Activated CD8-positive, alpha-beta T cell treated with anti-CD3 and anti-CD28 coated beads for 36 hours (primary cell): ENCODE results near the gene CTNNAL1. TPM values are rescaled to one million over a fixed set of nuclear protein-coding genes. Genes with fewer than 3 reads are reported as not detected.

Source experiments
- ATAC-seq: fragments of 200-7000 bp; cut with Tn5 transposase; one replicate; pipeline ENCODE4 v1.10.0; 2021; ENCODE audit warnings: mild to moderate bottlenecking, moderate library complexity
- CTCF ChIA-PET: fragments of 350-600 bp; sonication (Branson Sonifier 250); formaldehyde crosslinking; loops from one replicate; lab custom pipeline; 2021; ENCODE audit warnings: antibody characterized with exemption; lab: Charles Lee
- POLR2A ChIA-PET: fragments of 350-600 bp; sonication (Branson Sonifier 250); formaldehyde crosslinking; loops from one replicate; lab custom pipeline; 2021; ENCODE audit warnings: antibody characterized with exemption; lab: Charles Lee
- DNase-seq: peaks from one replicate; pipeline ENCODE4 v3.0.0-alpha.2; 2020
- H3K27ac Mint-ChIP-seq: one replicate; pipeline ENCODE4 v1.8.0; 2021; ENCODE audit warnings: mild to moderate bottlenecking, mixed read lengths
- H3K27me3 Mint-ChIP-seq: one replicate; pipeline ENCODE4 v1.8.0; 2021; ENCODE audit warnings: mixed read lengths
- H3K36me3 Mint-ChIP-seq: one replicate; pipeline ENCODE4 v1.8.0; 2021; ENCODE audit warnings: low read depth, mixed read lengths
- H3K4me1 Mint-ChIP-seq: one replicate; pipeline ENCODE4 v1.8.0; 2021; ENCODE audit warnings: low read depth, mixed read lengths
- H3K4me3 Mint-ChIP-seq: one replicate; pipeline ENCODE4 v1.8.0; 2021; ENCODE audit warnings: mild to moderate bottlenecking, moderate library complexity, mixed read lengths
- H3K9me3 Mint-ChIP-seq: one replicate; pipeline ENCODE4 v1.8.0; 2021; ENCODE audit warnings: mixed read lengths
- CTCF ChIP-seq: fragments of 200-600 bp; IDR thresholded peaks from one replicate; pipeline ENCODE4 v1.8.0; 2022; ENCODE audit warnings: antibody characterized with exemption, mild to moderate bottlenecking
- intact Hi-C: fragments of 100-400 bp; cut with micrococcal nuclease; formaldehyde crosslinking; loops from one replicate; pipeline ENCODE4 v1.10.0; 2022
- total RNA-seq, 2 experiments: library from RNA; stranded (reverse); gene quantifications; one replicate each; pipeline ENCODE4 v1.2.3, GENCODE V29; 2021

CTNNAL1 gene
- total RNA-seq, 2 experiments from 2014 or later, result 24.1 to 26.0 TPM

GRCh38 chr9:109036744-109037680 is 23.7 kb upstream of the CTNNAL1 start:
- TF ChIP-seq CTCF, result no peak
- no peak overlapping the region for H3K4me3 Mint-ChIP-seq
- ChIA-PET POLR2A (no interaction called here), CTCF (no interaction called here)
- ATAC-seq, result no peak
- no peak for DNase-seq
- peaks cover 45% of the 10 kb centered on the region for H3K36me3 Mint-ChIP-seq
- H3K9me3 Mint-ChIP-seq, result no peaks in the 10 kb centered on the region
- intact Hi-C loops, result no loop called here
- no peak overlapping the region for H3K27ac Mint-ChIP-seq
- H3K27me3 Mint-ChIP-seq, result no peaks in the 10 kb centered on the region
- H3K4me1 Mint-ChIP-seq, result no peaks in the 10 kb centered on the region

- no peaks in the 10 kb centered on the region for H3K9me3 Mint-ChIP-seq
These were observed 22.6 kb upstream of the CTNNAL1 start for GRCh38 chr9:109035684-109036423.

GRCh38 chr9:109033941-109034700 is 20.8 kb upstream of the CTNNAL1 start:
- peaks cover 42% of the 10 kb centered on the region for H3K36me3 Mint-ChIP-seq
- H3K27ac Mint-ChIP-seq, result no peak overlapping the region
- no peak overlapping the region for H3K4me3 Mint-ChIP-seq
- ChIA-PET CTCF (interaction anchor here (1.3 kb wide), 1 partner anchor 17 kb away, joined by 3 read pairs; no protein-coding TSS in a partner anchor), POLR2A (interaction anchor here (0.6 kb wide), 1 partner anchor 1960 kb away, joined by 3 read pairs; no protein-coding TSS in a partner anchor)
- no peak for ATAC-seq
- DNase-seq, result no peak
- no peaks in the 10 kb centered on the region for H3K27me3 Mint-ChIP-seq
- H3K4me1 Mint-ChIP-seq, result no peaks in the 10 kb centered on the region
- no peak for TF ChIP-seq CTCF
- intact Hi-C loops, result no loop called here
- H3K9me3 Mint-ChIP-seq, result no peaks in the 10 kb centered on the region

More at GRCh38 chr9:109035684-109036423, 22.6 kb upstream of the CTNNAL1 start:
- POLR2A ChIA-PET, result no interaction called here
- no peak overlapping the region for H3K27ac Mint-ChIP-seq
- CTCF ChIA-PET, result no interaction called here
- intact Hi-C loops, result no loop called here
- H3K36me3 Mint-ChIP-seq, result peaks cover 44% of the 10 kb centered on the region
- H3K4me3 Mint-ChIP-seq, result no peak overlapping the region
- no peak for TF ChIP-seq CTCF
- DNase-seq, result no peak
- H3K27me3 Mint-ChIP-seq, result no peaks in the 10 kb centered on the region
- ATAC-seq, result no peak
- H3K4me1 Mint-ChIP-seq, result no peaks in the 10 kb centered on the region

GRCh38 chr9:109031241-109031640 is 17.9 kb upstream of the CTNNAL1 start:
- DNase-seq, result no peak
- Mint-ChIP-seq H3K27ac (no peak overlapping the region), H3K4me3 (no peak overlapping the region), H3K9me3 (no peaks in the 10 kb centered on the region), H3K36me3 (peaks cover 28% of the 10 kb centered on the region), H3K4me1 (peaks cover 7% of the 10 kb centered on the region), H3K27me3 (no peaks in the 10 kb centered on the region)
- ChIA-PET POLR2A (no interaction called here), CTCF (no interaction called here)
- TF ChIP-seq CTCF, result no peak
- intact Hi-C loops, result no loop called here
- no peak for ATAC-seq
